BLaER1 (cell line): Measurements from ENCODE around the gene H2AZ2.
A peak's percentile ranks its signal among the peaks of the same experiment; 100 is the strongest.
"Not testable (repeated sequence)": the region's sequence is repeated elsewhere in the genome, so short reads cannot be mapped to it uniquely, and the experiment has no call there.

Experiments used
- H3K27ac ChIP-seq: shearing (Covaris generic); formaldehyde crosslinking; 2 replicates; pipeline ENCODE4 v1.8.1; 2022
- H3K27me3 ChIP-seq: shearing (Covaris generic); formaldehyde crosslinking; 2 replicates; pipeline ENCODE4 v1.8.1; 2022
- H3K36me3 ChIP-seq: shearing (Covaris generic); formaldehyde crosslinking; 2 replicates; pipeline ENCODE4 v1.8.1; 2022
- H3K4me1 ChIP-seq: shearing (Covaris generic); formaldehyde crosslinking; 2 replicates; pipeline ENCODE4 v1.8.1; 2022
- H3K4me2 ChIP-seq: shearing (Covaris generic); formaldehyde crosslinking; 2 replicates; pipeline ENCODE4 v1.8.1; 2022
- H3K4me3 ChIP-seq: shearing (Covaris generic); formaldehyde crosslinking; 2 replicates; pipeline ENCODE4 v1.8.1; 2022
- H3K9ac ChIP-seq: shearing (Covaris generic); formaldehyde crosslinking; 2 replicates; pipeline ENCODE4 v1.8.1; 2022
- H3K9me3 ChIP-seq: shearing (Covaris generic); formaldehyde crosslinking; 2 replicates; pipeline ENCODE4 v1.8.1; 2022
- H4K20me1 ChIP-seq: shearing (Covaris generic); formaldehyde crosslinking; 2 replicates; pipeline ENCODE4 v1.8.1; 2022
- Cebpa-rat ChIP-seq: shearing (Covaris generic); IDR thresholded peaks from 2 replicates; pipeline ENCODE4 v1.8.1; 2022

H2AZ2 gene

DNA sequence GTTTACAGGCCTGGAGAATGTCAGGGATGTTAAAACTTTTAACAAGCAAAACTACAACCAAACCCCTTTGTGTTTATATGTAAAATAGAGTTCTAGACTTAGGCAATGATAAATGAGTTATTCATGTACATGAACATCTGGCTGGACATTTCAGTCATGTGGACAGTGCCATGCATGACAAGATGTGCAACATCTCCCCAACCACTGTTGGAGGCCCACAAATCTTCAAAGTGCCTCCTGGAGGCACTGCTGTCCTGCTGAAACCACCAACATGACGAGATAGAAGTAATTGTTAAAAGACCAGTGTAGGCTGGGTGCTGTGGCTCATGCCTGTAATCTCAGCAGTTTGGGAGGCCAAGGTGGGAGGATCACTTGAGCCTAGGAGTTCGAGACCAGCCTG lies 33.0 kb downstream of the H2AZ2 start:
- no peaks in the 10 kb centered on the region for H3K4me1 ChIP-seq
- H4K20me1 ChIP-seq: no peaks in the 10 kb centered on the region
- H3K36me3 ChIP-seq: no peaks in the 10 kb centered on the region
- no peak overlapping the region for H3K27ac ChIP-seq
- H3K27me3 ChIP-seq: no peaks in the 10 kb centered on the region
- no peak overlapping the region for H3K4me3 ChIP-seq
- H3K9me3 ChIP-seq: no peaks in the 10 kb centered on the region
- H3K9ac ChIP-seq: no peak overlapping the region
- TF ChIP-seq Cebpa-rat: no peak
- no peak overlapping the region for H3K4me2 ChIP-seq

DNA sequence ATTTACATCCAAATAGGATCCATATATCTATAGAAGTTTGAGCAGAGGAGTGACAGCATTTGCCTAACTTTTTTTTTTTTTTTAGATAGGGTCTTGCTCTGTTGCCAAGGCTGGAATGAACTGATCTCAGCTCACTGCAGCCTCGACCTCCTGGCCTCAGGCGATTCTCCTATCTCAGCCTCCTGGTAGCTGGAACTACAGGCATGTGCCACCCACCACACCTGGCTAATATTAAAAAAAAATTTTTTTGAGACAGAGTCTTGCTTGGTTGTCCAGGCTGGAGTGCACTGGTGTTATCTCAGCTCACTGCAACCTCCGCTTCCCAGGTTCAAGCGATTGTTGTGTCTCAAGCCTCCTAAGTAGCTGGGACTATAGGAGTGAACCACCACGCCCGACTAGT lies 36.3 kb downstream of the H2AZ2 start:
- H3K27me3 ChIP-seq: no peaks in the 10 kb centered on the region
- TF ChIP-seq Cebpa-rat: no peak
- H4K20me1 ChIP-seq: no peaks in the 10 kb centered on the region
- no peaks in the 10 kb centered on the region for H3K9me3 ChIP-seq
- no peaks in the 10 kb centered on the region for H3K4me1 ChIP-seq
- H3K9ac ChIP-seq: no peak overlapping the region
- no peak overlapping the region for H3K4me3 ChIP-seq
- no peak overlapping the region for H3K27ac ChIP-seq
- H3K4me2 ChIP-seq: no peak overlapping the region
- H3K36me3 ChIP-seq: no peaks in the 10 kb centered on the region

DNA sequence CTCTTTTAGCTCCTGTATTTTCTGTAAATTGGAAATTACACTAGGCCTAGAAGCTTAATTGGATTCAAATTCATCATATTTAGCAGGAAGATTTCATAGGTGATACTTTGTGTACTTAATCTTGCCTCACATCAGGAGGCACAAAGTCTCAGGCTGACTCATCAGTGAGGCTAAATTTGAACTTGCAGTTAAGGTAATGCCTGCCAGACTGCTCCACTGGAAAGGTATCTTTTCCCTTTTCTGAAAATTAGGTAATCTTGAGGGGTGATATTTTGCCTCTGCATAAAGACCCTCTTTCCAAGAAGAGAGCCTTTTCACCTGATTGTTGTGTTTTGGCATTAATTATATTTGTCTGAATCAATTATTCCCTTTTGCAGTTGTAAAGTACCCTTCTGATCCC lies 36.8 kb downstream of the H2AZ2 start:
- TF ChIP-seq Cebpa-rat: no peak

DNA sequence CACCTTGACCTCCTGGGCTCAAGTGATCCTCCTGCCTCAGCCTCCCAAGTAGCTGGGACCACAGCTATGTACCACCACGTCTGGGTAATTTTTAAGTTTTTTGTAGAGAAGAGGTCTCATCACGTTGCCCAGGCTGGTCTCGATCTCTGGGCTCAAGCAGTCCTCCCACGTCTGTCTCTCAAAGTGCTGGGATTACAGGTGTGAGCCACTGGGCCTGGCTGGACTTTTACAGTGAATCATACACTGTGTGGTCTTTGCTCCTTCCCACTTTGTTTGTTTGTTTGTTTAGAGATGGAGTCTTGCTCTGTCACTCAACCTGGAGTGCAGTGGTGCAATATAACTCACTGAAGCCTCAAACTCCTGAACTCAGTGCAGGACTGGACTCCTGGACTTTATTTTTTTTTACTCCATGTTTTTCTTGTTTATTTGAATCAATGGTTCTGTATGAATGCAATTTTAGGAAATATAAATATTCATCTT lies 38.9 kb downstream of the H2AZ2 start:
- Histone ChIP-seq H3K4me1 (no peaks in the 10 kb centered on the region), H3K4me2 (no peak overlapping the region), H4K20me1 (peaks cover 16% of the 10 kb centered on the region), H3K36me3 (peaks cover 19% of the 10 kb centered on the region), H3K4me3 (no peak overlapping the region), H3K27ac (no peak overlapping the region), H3K27me3 (no peaks in the 10 kb centered on the region), H3K9me3 (no peaks in the 10 kb centered on the region), H3K9ac (no peak overlapping the region)
- TF ChIP-seq Cebpa-rat: no peak

More for the DNA sequence above, 36.8 kb downstream of the H2AZ2 start:
- Histone ChIP-seq H3K9ac (no peak overlapping the region), H3K27me3 (no peaks in the 10 kb centered on the region), H3K4me1 (no peaks in the 10 kb centered on the region), H3K36me3 (0 out of 2 replicates have a peak, but pooled peaks cover 2% of the 10 kb centered on the region), H3K9me3 (no peaks in the 10 kb centered on the region), H4K20me1 (no peaks in the 10 kb centered on the region), H3K27ac (no peak overlapping the region), H3K4me2 (no peak overlapping the region), H3K4me3 (no peak overlapping the region)

DNA sequence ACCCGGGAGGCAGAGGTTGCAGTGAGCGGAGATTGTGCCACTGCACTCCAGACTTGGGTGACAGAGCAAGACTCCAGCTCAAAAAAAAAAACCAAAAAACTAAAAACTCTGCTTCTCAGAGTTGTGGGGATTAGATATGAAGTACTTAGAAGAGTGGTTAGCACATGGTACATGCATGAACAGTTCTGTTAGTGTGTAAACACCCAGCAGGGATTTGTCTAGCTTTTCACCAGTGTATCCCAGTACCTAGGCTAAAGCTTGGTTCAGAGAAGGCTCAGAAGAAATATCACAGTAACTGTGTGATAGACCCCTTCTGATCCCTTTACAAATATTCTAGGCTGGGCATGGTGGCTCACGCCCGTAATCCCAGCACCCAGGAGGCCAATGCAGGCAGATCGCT lies 41.9 kb downstream of the H2AZ2 start:
- H3K27me3 ChIP-seq: no peaks in the 10 kb centered on the region
- no peak for TF ChIP-seq Cebpa-rat
- H3K36me3 ChIP-seq: peaks cover 48% of the 10 kb centered on the region
- no peaks in the 10 kb centered on the region for H3K4me1 ChIP-seq
- H3K9me3 ChIP-seq: no peaks in the 10 kb centered on the region
- H3K9ac ChIP-seq: no peak overlapping the region
- H4K20me1 ChIP-seq: peaks cover 46% of the 10 kb centered on the region
- no peak overlapping the region for H3K4me2 ChIP-seq
- H3K27ac ChIP-seq: no peak overlapping the region
- H3K4me3 ChIP-seq: no peak overlapping the region

DNA sequence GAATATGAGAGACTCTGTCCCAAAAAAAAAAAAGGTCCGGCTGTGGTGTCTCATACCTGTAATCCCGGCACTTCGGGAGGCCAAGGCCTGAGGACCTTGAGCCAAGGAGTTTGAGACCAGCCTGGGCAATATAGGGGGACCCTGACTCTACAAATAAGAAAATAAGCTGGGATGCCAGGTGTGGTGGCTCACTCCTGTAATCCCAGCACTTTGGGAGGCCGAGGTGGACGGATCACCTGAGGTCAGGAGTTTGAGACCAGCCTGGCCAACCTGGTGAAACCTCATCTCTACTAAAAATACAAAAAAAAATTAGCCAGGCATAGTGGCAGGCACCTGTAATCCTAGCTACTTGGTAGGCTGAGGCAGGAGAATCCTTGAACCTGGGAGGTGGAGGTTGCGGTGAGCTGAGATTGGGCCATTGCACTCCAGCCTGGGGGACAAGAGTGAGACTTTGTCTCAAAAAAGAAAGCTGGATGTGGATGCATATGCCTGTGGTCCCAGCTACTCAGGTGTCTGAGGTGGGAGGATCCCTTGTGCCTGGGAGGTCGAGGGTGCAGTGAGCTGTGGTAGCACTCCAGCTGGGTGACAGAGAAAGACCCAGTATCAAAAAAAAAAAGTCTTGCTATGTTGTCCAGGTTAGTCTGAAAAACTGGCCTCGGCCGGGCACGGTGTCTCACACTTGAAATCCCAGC lies 43.9 kb downstream of the H2AZ2 start:
- H3K27me3 ChIP-seq, H3K4me2 ChIP-seq, H3K9me3 ChIP-seq, H3K27ac ChIP-seq, H3K9ac ChIP-seq, H3K4me3 ChIP-seq: not testable (repeated sequence)
- Histone ChIP-seq H3K4me1 (peaks cover 16% of the 10 kb centered on the region), H3K36me3 (peaks cover 68% of the 10 kb centered on the region), H4K20me1 (peaks cover 66% of the 10 kb centered on the region)

DNA sequence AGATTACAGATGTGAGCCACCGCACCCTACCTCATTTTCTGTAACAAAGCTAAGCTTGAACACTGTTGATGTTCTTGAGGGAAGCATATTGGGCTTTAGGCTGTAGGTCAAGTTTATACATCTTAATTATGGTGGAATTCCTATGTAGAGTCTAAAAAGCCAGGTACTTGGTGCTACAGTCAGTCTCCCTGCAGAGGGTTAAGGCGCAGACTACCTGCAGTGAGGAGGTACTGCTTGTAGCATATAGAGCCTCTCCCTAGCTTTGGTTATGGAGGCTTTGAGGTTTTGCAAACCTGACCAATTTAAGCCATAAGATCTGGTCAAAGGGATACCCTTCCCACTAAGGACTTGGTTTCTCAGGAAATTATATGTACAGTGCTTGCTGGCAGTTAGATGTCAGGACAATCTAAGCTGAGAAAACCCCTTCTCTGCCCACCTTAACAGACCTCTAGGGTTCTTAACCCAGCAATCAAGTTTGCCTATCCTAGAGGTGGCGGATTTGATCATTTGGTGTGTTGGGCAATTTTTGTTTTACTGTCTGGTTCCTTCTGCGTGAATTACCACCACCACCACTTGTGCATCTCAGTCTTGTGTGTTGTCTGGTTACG lies 45.4 kb downstream of the H2AZ2 start:
- Histone ChIP-seq H3K9ac (no peak overlapping the region), H3K4me3 (no peak overlapping the region), H3K27ac (no peak overlapping the region), H3K4me2 (no peak overlapping the region), H3K9me3 (no peaks in the 10 kb centered on the region), H3K4me1 (peaks cover 29% of the 10 kb centered on the region), H3K36me3 (peaks cover 81% of the 10 kb centered on the region), H3K27me3 (no peaks in the 10 kb centered on the region), H4K20me1 (peaks cover 80% of the 10 kb centered on the region)
- TF ChIP-seq Cebpa-rat: no peak

DNA sequence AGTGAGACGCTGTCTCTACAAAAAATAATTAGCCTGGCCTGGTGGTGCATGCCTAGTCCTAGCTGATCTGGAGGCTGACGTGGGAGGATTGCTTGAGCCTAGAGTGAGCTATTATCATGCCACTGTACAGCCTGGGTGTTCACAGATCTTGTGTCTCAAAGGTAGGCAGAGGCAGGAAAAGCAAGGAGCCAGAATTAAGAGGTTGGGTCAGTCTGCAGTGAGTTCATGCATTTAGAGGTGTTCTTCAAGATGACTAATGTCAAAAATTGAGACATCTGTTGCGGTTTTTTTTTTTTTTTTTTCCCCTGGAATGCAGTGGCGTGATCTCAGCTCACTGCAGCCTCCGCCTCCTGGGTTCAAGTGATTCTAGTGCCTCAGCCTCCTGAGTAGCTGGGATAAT lies 46.0 kb downstream of the H2AZ2 start:
- Histone ChIP-seq H3K4me2 (no peak overlapping the region), H3K36me3 (peaks cover 81% of the 10 kb centered on the region), H3K27me3 (no peaks in the 10 kb centered on the region), H3K9ac (no peak overlapping the region), H3K9me3 (no peaks in the 10 kb centered on the region), H4K20me1 (peaks cover 84% of the 10 kb centered on the region), H3K27ac (no peak overlapping the region), H3K4me1 (peaks cover 29% of the 10 kb centered on the region), H3K4me3 (no peak overlapping the region)
- TF ChIP-seq Cebpa-rat: no peak

DNA sequence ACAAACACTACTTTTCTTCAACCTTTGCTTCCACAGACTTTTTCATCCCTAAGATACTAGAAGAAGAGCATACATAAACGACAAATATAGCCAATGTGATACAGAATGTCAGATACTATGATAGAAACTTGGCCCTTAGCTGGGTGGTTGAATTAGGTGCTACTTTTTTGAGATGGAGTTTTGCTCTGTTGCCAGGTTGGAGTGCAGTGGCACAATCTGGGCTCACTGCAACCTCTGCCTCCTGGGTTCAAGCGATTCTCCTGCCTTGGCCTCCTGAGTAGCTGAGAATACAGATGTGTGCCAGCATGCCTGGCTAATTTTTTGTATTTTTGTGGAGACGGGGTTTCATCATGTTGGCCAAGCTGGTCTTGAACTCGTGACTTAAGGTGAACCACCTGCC lies 47.9 kb downstream of the H2AZ2 start:
- Histone ChIP-seq H3K27ac (no peak overlapping the region), H3K4me1 (peaks cover 34% of the 10 kb centered on the region), H3K36me3 (peaks cover 72% of the 10 kb centered on the region), H3K9ac (no peak overlapping the region), H3K27me3 (no peaks in the 10 kb centered on the region), H3K9me3 (no peaks in the 10 kb centered on the region), H4K20me1 (peaks cover 78% of the 10 kb centered on the region), H3K4me3 (no peak overlapping the region), H3K4me2 (peak overlapping the region; percentile 10; the same call in 1 of the 2 replicates)
- no peak for TF ChIP-seq Cebpa-rat

DNA sequence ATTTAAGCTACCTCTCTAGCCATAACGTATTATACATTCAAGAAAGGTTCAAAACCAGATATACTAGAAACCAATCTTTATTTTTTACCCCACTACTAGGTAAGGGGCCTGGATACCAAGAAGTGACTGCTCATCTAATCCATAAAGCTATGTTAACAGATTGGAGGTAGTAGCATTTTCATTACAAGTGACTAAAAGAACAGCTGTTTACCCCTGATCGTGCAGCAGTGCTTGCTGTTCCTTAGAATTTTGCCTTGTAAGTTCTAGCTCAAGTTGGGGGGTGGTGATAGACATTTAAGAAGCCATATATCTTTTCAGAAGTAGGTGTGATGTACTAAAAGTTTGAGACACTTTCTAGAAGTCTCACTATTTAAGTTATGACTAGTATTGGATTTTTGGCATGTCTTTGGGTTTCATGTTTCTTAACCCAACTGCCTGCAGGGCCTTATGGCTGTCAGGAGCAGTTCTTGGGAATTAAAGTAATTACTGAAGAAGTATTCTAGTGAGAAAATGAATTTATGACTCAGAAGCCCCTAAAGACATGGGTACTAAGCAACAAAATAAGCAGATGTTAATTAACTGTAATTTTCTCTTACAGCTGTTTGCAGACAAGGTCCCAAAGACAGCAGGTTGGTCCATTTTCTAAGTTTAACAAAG lies 49.1 kb downstream of the H2AZ2 start:
- peaks cover 34% of the 10 kb centered on the region for H3K4me1 ChIP-seq
- H3K4me3 ChIP-seq: peak overlapping the region; percentile 97
- no peak for TF ChIP-seq Cebpa-rat
- H3K27me3 ChIP-seq: no peaks in the 10 kb centered on the region
- H3K9me3 ChIP-seq: no peaks in the 10 kb centered on the region
- peak overlapping the region; percentile 99 for H3K4me2 ChIP-seq
- peaks cover 66% of the 10 kb centered on the region for H4K20me1 ChIP-seq
- no peak overlapping the region for H3K27ac ChIP-seq
- H3K36me3 ChIP-seq: peaks cover 60% of the 10 kb centered on the region
- peak overlapping the region; percentile 100 for H3K9ac ChIP-seq
